Nephron progenitor cell (in vitro differentiated cells): Measurements from ENCODE around the gene USH2A.

Experiments used
- DNase-seq: peaks from one replicate; pipeline ENCODE4 v3.0.0; 2021
- H3K27ac Mint-ChIP-seq: 2 replicates; pipeline ENCODE4 v1.8.0; 2021; ENCODE audit warnings: mild to moderate bottlenecking, moderate library complexity, mixed read lengths
- H3K27me3 Mint-ChIP-seq: 2 replicates; pipeline ENCODE4 v1.8.0; 2021; ENCODE audit warnings: mild to moderate bottlenecking, low read depth, mixed read lengths; ENCODE audit not compliant: poor library complexity
- H3K36me3 Mint-ChIP-seq: 2 replicates; pipeline ENCODE4 v1.8.0; 2021; ENCODE audit warnings: low read depth, mixed read lengths
- H3K4me1 Mint-ChIP-seq: 2 replicates; pipeline ENCODE4 v1.8.0; 2021; ENCODE audit warnings: mixed read lengths
- H3K4me3 Mint-ChIP-seq: 2 replicates; pipeline ENCODE4 v1.8.0; 2021; ENCODE audit warnings: mild to moderate bottlenecking, moderate library complexity, mixed read lengths
- H3K9me3 Mint-ChIP-seq: 2 replicates; pipeline ENCODE4 v1.8.0; 2021; ENCODE audit warnings: mild to moderate bottlenecking, moderate library complexity, mixed read lengths
- TF ChIP-seq, protein P1 (sequence below): fragments of 200-600 bp; sonication (generic); IDR thresholded peaks from 2 replicates; pipeline ENCODE4 v1.5.0; 2021; ENCODE audit warnings: antibody characterized with exemption

The USH2A gene

DNA sequence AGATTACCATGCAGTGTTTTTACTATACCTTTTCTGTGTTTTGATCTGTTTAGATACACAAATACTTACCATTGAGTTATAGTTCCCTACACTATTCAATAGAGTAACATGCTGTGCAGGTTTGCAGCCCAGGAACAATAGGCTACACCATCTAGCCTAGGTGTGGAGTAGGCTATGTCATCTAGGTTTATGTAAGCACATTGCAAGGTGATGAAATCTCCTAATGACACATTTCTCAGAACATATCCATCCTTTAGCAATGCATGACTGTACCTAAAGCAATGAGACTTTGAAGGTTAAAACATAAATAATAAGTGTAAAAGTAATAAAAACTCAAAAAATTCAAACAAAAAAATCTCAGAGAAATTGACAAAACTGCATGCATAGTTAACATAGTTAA, 358.6 kb downstream of the USH2A start:
- Mint-ChIP-seq H3K4me1 (peaks cover 7% of the 10 kb centered on the region), H3K9me3 (no peaks in the 10 kb centered on the region), H3K36me3 (no peaks in the 10 kb centered on the region), H3K27me3 (no peaks in the 10 kb centered on the region), H3K4me3 (no peak overlapping the region), H3K27ac (no peak overlapping the region)
- DNase-seq, result no peak
- TF ChIP-seq, protein P1, sequence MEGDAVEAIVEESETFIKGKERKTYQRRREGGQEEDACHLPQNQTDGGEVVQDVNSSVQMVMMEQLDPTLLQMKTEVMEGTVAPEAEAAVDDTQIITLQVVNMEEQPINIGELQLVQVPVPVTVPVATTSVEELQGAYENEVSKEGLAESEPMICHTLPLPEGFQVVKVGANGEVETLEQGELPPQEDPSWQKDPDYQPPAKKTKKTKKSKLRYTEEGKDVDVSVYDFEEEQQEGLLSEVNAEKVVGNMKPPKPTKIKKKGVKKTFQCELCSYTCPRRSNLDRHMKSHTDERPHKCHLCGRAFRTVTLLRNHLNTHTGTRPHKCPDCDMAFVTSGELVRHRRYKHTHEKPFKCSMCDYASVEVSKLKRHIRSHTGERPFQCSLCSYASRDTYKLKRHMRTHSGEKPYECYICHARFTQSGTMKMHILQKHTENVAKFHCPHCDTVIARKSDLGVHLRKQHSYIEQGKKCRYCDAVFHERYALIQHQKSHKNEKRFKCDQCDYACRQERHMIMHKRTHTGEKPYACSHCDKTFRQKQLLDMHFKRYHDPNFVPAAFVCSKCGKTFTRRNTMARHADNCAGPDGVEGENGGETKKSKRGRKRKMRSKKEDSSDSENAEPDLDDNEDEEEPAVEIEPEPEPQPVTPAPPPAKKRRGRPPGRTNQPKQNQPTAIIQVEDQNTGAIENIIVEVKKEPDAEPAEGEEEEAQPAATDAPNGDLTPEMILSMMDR, result no peak

- Mint-ChIP-seq H3K4me1 (no peaks in the 10 kb centered on the region), H3K36me3 (no peaks in the 10 kb centered on the region), H3K27ac (no peak overlapping the region), H3K9me3 (no peaks in the 10 kb centered on the region), H3K4me3 (no peak overlapping the region), H3K27me3 (peaks cover 4% of the 10 kb centered on the region)
- TF ChIP-seq, protein P1, result no peak
- no peak for DNase-seq
Measured at GRCh38 chr1:216057947-216058346, 365.3 kb downstream of the USH2A start.

- peaks cover 4% of the 10 kb centered on the region for H3K27me3 Mint-ChIP-seq
- no peak overlapping the region for H3K4me3 Mint-ChIP-seq
- no peak for DNase-seq
- TF ChIP-seq, protein P1, result no peak
- H3K9me3 Mint-ChIP-seq, result no peaks in the 10 kb centered on the region
- no peaks in the 10 kb centered on the region for H3K4me1 Mint-ChIP-seq
- no peaks in the 10 kb centered on the region for H3K36me3 Mint-ChIP-seq
- no peak overlapping the region for H3K27ac Mint-ChIP-seq
Measured at GRCh38 chr1:216057063-216057462, 366.2 kb downstream of the USH2A start.

DNA sequence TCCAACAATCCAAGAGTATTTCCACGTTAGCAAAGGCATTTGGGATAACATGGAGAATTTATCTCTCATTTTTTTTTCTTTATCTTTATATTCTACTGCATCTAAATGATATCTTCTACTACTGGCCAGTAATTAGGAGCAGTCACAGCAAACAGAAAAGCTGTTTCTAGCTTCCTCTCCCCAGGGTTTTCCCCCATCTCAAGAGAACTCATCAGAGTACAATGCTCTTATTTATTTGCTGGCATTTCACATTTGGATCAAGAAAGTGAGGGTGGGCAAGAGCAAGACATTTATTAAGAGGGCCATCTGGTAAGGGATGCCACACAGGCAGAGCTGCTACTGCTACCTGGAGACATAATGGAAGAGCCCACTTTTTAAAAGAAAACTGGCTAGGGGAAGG, 368.2 kb downstream of the USH2A start:
- TF ChIP-seq, protein P1, result no peak
- DNase-seq, result no peak
- no peaks in the 10 kb centered on the region for H3K36me3 Mint-ChIP-seq
- no peak overlapping the region for H3K4me3 Mint-ChIP-seq
- peaks cover 5% of the 10 kb centered on the region for H3K27me3 Mint-ChIP-seq
- H3K4me1 Mint-ChIP-seq, result no peaks in the 10 kb centered on the region
- H3K27ac Mint-ChIP-seq, result no peak overlapping the region
- no peaks in the 10 kb centered on the region for H3K9me3 Mint-ChIP-seq

- H3K4me3 Mint-ChIP-seq, result no peak overlapping the region
- peaks cover 9% of the 10 kb centered on the region for H3K27me3 Mint-ChIP-seq
- H3K4me1 Mint-ChIP-seq, result no peaks in the 10 kb centered on the region
- DNase-seq, result no peak
- no peaks in the 10 kb centered on the region for H3K36me3 Mint-ChIP-seq
- no peak overlapping the region for H3K27ac Mint-ChIP-seq
- H3K9me3 Mint-ChIP-seq, result no peaks in the 10 kb centered on the region
- TF ChIP-seq, protein P1, result no peak
Measured at GRCh38 chr1:216054600-216054999, 368.6 kb downstream of the USH2A start.

DNA sequence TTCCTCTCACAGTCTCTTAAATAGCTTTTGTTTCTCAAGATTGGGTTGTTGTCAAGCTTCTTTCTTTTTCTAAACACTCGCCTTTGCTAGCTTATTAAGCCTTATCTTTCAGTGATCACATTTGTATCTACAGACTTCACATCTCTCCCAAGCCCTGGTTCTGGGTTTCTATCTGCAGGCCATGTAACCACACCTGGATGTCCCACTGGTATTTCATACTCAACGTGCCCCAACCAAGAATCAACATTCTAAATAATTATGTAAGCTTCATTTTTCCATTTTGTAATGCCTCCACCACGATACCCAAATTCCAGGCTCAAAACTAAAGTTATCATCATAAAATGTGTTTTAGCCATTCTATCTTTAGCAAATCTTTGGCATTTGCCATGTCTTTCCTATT, 372.2 kb downstream of the USH2A start:
- Mint-ChIP-seq H3K9me3 (no peaks in the 10 kb centered on the region), H3K4me3 (no peak overlapping the region), H3K27ac (no peak overlapping the region), H3K36me3 (no peaks in the 10 kb centered on the region), H3K4me1 (no peaks in the 10 kb centered on the region), H3K27me3 (peaks cover 6% of the 10 kb centered on the region)
- TF ChIP-seq, protein P1, result no peak
- no peak for DNase-seq
